HG02870 (cell line): ENCODE results near the gene ZEB1.
"Not testable (repeated sequence)": the region's sequence is repeated elsewhere in the genome, so short reads cannot be mapped to it uniquely, and the experiment has no call there.

Source experiments
- ATAC-seq: cut with Tn5 transposase; IDR thresholded peaks from one replicate; pipeline ENCODE4 v1.9.1; 2021; ENCODE audit warnings: mild to moderate bottlenecking, moderate library complexity; ENCODE audit not compliant: unreplicated experiment

The ZEB1 gene

GRCh38 chr10:31418481-31418880, 99.5 kb downstream of the ZEB1 start:
- no peak for ATAC-seq

GRCh38 chr10:31419394-31420063, 100.5 kb downstream of the ZEB1 start:
- no peak for ATAC-seq

GRCh38 chr10:31421322-31421721, 102.3 kb downstream of the ZEB1 start:
- ATAC-seq, result no peak

GRCh38 chr10:31422634-31423033, 103.6 kb downstream of the ZEB1 start:
- no peak for ATAC-seq

- ATAC-seq, result no peak
These were observed 105.5 kb downstream of the ZEB1 start for GRCh38 chr10:31424473-31424872.

- ATAC-seq, result no peak
These were observed 107.4 kb downstream of the ZEB1 start for GRCh38 chr10:31426401-31426800.

GRCh38 chr10:31427334-31427733, 108.3 kb downstream of the ZEB1 start:
- ATAC-seq, result not testable (repeated sequence)

GRCh38 chr10:31428499-31428898, 109.5 kb downstream of the ZEB1 start:
- ATAC-seq, result not testable (repeated sequence)

GRCh38 chr10:31431021-31431420, 112.0 kb downstream of the ZEB1 start:
- ATAC-seq, result no peak

- no peak for ATAC-seq
These were observed 118.9 kb downstream of the ZEB1 start for GRCh38 chr10:31437959-31438358.

GRCh38 chr10:31451766-31452165, 132.8 kb downstream of the ZEB1 start:
- no peak for ATAC-seq

GRCh38 chr10:31456468-31456867, 137.5 kb downstream of the ZEB1 start:
- ATAC-seq, result no peak

- no peak for ATAC-seq
These were observed 138.8 kb downstream of the ZEB1 start for GRCh38 chr10:31457858-31458257.

GRCh38 chr10:31458974-31459373, 140.0 kb downstream of the ZEB1 start:
- ATAC-seq, result no peak

GRCh38 chr10:31460242-31460641, 141.2 kb downstream of the ZEB1 start:
- ATAC-seq, result no peak

GRCh38 chr10:31464552-31464951, 145.5 kb downstream of the ZEB1 start:
- ATAC-seq, result no peak

GRCh38 chr10:31466313-31466712, 147.3 kb downstream of the ZEB1 start:
- no peak for ATAC-seq

- no peak for ATAC-seq
These were observed 148.9 kb downstream of the ZEB1 start for GRCh38 chr10:31467791-31468535.

- no peak for ATAC-seq
These were observed 149.5 kb downstream of the ZEB1 start for GRCh38 chr10:31468536-31468859.

- ATAC-seq, result no peak
These were observed 156.5 kb downstream of the ZEB1 start for GRCh38 chr10:31475519-31475918.

- ATAC-seq, result no peak
These were observed 157.1 kb downstream of the ZEB1 start for GRCh38 chr10:31476088-31476487.

- no peak for ATAC-seq
These were observed 158.6 kb downstream of the ZEB1 start for GRCh38 chr10:31477584-31477983.

- no peak for ATAC-seq
These were observed 160.7 kb downstream of the ZEB1 start for GRCh38 chr10:31479752-31480151.
